HepG2 (cell line): ENCODE measurements around the gene GPS2. TPM values are rescaled to one million over a fixed set of nuclear protein-coding genes. Genes with fewer than 3 reads are reported as not detected.

ENCODE experiments used
- BCL6 ChIP-seq: IDR thresholded peaks from 2 replicates; pipeline ENCODE4 v1.6.1; 2016; ENCODE audit warnings: missing genetic modification reagents, missing compliant biosample characterization
- CCAR2 ChIP-seq: fragments of 200-400 bp; formaldehyde crosslinking; optimal IDR thresholded peaks from 2 replicates; pipeline ENCODE3; 2018; ENCODE audit warnings: low read depth, mild to moderate bottlenecking, low read length, moderate library complexity
- EEA1 ChIP-seq: sonication (generic); formaldehyde crosslinking; IDR thresholded peaks from 2 replicates; pipeline ENCODE4 v1.5.1; 2020; ENCODE audit warnings: mild to moderate bottlenecking, missing genetic modification reagents, borderline replicate concordance
- GABPB1 ChIP-seq: IDR thresholded peaks from 2 replicates; pipeline ENCODE4 v1.6.1; 2016; ENCODE audit warnings: mild to moderate bottlenecking, missing genetic modification reagents, moderate library complexity, missing compliant biosample characterization
- IKZF4 ChIP-seq: sonication (generic); formaldehyde crosslinking; IDR thresholded peaks from 2 replicates; pipeline ENCODE4 v1.5.1; 2020; ENCODE audit warnings: borderline replicate concordance, mild to moderate bottlenecking, low read depth, missing genetic modification reagents; ENCODE audit errors: not compliant biosample characterization
- IRX3 ChIP-seq: sonication (generic); formaldehyde crosslinking; IDR thresholded peaks from 2 replicates; pipeline ENCODE4 v1.8.1; 2023; ENCODE audit warnings: mild to moderate bottlenecking, low read depth, missing genetic modification reagents, borderline replicate concordance
- NR2F2 ChIP-seq: IDR thresholded peaks from 2 replicates; pipeline ENCODE4 v1.6.1; 2012; ENCODE audit warnings: low read depth, inconsistent platforms, borderline replicate concordance
- PCBP1 ChIP-seq: fragments of 200-400 bp; formaldehyde crosslinking; IDR thresholded peaks from 2 replicates; pipeline ENCODE4 v1.6.1; 2017; ENCODE audit warnings: mild to moderate bottlenecking, low read depth, low read length, borderline replicate concordance
- PTBP1 ChIP-seq: fragments of 200-400 bp; formaldehyde crosslinking; IDR thresholded peaks from 2 replicates; pipeline ENCODE4 v1.6.1; 2018; ENCODE audit warnings: low read length, low read depth; ENCODE audit not compliant: poor library complexity, severe bottlenecking
- SP2 ChIP-seq: sonication (generic); formaldehyde crosslinking; IDR thresholded peaks from 2 replicates; pipeline ENCODE4 v1.5.1; 2020; ENCODE audit warnings: mild to moderate bottlenecking, missing genetic modification reagents
- SRSF4 ChIP-seq: fragments of 200-400 bp; formaldehyde crosslinking; IDR thresholded peaks from one replicate; pipeline ENCODE4 v1.6.1; 2018; ENCODE audit warnings: mild to moderate bottlenecking, low read depth, low read length, moderate library complexity; ENCODE audit not compliant: poor library complexity, severe bottlenecking
- SUZ12 ChIP-seq: fragments of 150-350 bp; IDR thresholded peaks from 2 replicates; pipeline ENCODE4 v1.6.1; 2014; ENCODE audit warnings: low read depth, low read length
- ZMAT3 ChIP-seq: sonication (generic); formaldehyde crosslinking; conservative IDR thresholded peaks from 2 replicates; pipeline ENCODE4 v1.7.0; 2021; ENCODE audit warnings: missing genetic modification reagents
- ZNF20 ChIP-seq: sonication (generic); formaldehyde crosslinking; IDR thresholded peaks from 2 replicates; pipeline ENCODE4 v1.4.0; 2020; ENCODE audit warnings: mild to moderate bottlenecking, moderate library complexity, missing genetic modification reagents
- ZNF263 ChIP-seq: sonication (generic); formaldehyde crosslinking; IDR thresholded peaks from 2 replicates; pipeline ENCODE4 v1.4.0; 2020; ENCODE audit warnings: missing genetic modification reagents
- ZNF441 ChIP-seq: sonication (generic); formaldehyde crosslinking; IDR thresholded peaks from 2 replicates; pipeline ENCODE4 v1.7.0; 2021; ENCODE audit warnings: missing genetic modification reagents, borderline replicate concordance
- ZNF564 ChIP-seq: sonication (generic); formaldehyde crosslinking; IDR thresholded peaks from 2 replicates; pipeline ENCODE4 v1.8.1; 2023; ENCODE audit warnings: mild to moderate bottlenecking, missing genetic modification reagents
- ZNF773 ChIP-seq: sonication (generic); formaldehyde crosslinking; IDR thresholded peaks from 2 replicates; pipeline ENCODE4 v1.4.0; 2020; ENCODE audit warnings: missing genetic modification reagents, borderline replicate concordance
- ZNF782 ChIP-seq: sonication (generic); formaldehyde crosslinking; IDR thresholded peaks from 2 replicates; pipeline ENCODE4 v1.4.0; 2020; ENCODE audit warnings: missing genetic modification reagents, mild to moderate bottlenecking, borderline replicate concordance
- ZSCAN21 ChIP-seq: sonication (generic); formaldehyde crosslinking; IDR thresholded peaks from 2 replicates; pipeline ENCODE4 v1.8.0; 2022; ENCODE audit warnings: mild to moderate bottlenecking, missing genetic modification reagents, moderate library complexity, borderline replicate concordance
- ZSCAN22 ChIP-seq: sonication (generic); formaldehyde crosslinking; IDR thresholded peaks from 2 replicates; pipeline ENCODE4 v1.4.0; 2020; ENCODE audit warnings: mild to moderate bottlenecking, missing genetic modification reagents
- polyA plus RNA-seq, 8 experiments: library from polyadenylated mRNA; depleted of rRNA in 3 of 8; stranded (reverse) in 7 of 8; unstranded in 1 of 8; fragments of >200 nt; fragmentation: Illumina TruSeq in 4 of 8; extraction: Trizol in 4 of 8; gene quantifications; 2 replicates each; pipeline versions ENCODE4 v1.2.1 to v1.2.3, GENCODE V29; 2011 to 2016; ENCODE audit warnings: low read depth in 4 of 8, missing spikeins in 1 of 8, mixed read lengths in 1 of 8; ENCODE audit not compliant: insufficient read depth in 1 of 8
- total RNA-seq, 5 experiments: library from RNA; depleted of rRNA; stranded (reverse); fragments of >200 nt; fragmentation: Illumina TruSeq; extraction: Trizol; gene quantifications; 2 replicates each; pipeline ENCODE4 v1.2.3, GENCODE V29; 2016; ENCODE audit warnings: low read depth in 1 of 5
- TF ChIP-seq, protein P1 (sequence below): sonication (generic); formaldehyde crosslinking; IDR thresholded peaks from 2 replicates; pipeline ENCODE4 v1.5.0; 2020; ENCODE audit warnings: mild to moderate bottlenecking, low read depth, missing genetic modification reagents, borderline replicate concordance
- TF ChIP-seq, protein P2 (sequence below): sonication (generic); formaldehyde crosslinking; IDR thresholded peaks from 2 replicates; pipeline ENCODE4 v1.4.0; 2020; ENCODE audit warnings: mild to moderate bottlenecking, missing genetic modification reagents
- TF ChIP-seq, protein P3 (sequence below): IDR thresholded peaks from 2 replicates; pipeline ENCODE4 v1.4.0; 2020; ENCODE audit warnings: mild to moderate bottlenecking, missing genetic modification reagents

Gene GPS2
- total and polyA plus RNA-seq, 2 of the 13 experiments (the other 11 are each of a cell fraction or from before 2014, with no cell fraction given), result 58.0 to 59.4 TPM

DNA sequence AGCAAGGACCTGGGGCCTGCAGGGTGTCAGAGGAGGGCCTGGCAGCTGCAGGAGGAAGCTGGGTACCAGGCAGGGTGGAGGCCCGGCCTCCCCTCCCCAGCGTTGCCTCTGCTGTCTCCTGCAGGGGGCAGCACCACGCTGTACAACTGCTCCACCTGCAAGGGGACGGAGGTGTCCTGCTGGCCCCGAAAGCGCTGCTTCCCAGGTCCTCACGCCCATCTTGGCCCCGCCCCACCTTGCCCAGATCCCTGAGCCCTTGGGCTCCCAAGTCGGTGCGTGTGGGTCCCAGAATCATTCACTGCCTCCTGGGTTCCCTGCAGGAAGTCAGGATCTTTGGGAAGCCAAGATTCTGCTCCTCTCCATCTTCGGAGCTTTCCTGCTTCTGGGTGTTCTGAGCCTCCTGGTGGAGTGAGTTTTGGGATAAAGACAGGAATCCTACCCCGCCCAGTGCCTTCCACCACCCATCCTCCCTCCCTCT is 41.0 kb upstream of the GPS2 start (continued):
- TF ChIP-seq PTBP1 (no peak), ZSCAN21 (CRISPR knock-in tag) (no peak; the same call in 1 of the 2 replicates), NR2F2 (no peak), PCBP1 (peak; percentile 77; the same call in 1 of the 2 replicates), ZNF263 (CRISPR knock-in tag) (no peak), ZNF441 (CRISPR knock-in tag) (no peak), IKZF4 (CRISPR knock-in tag) (no peak), SUZ12 (no peak), ZNF773 (CRISPR knock-in tag) (no peak), SRSF4 (no peak), ZSCAN22 (CRISPR knock-in tag) (no peak), EEA1 (CRISPR knock-in tag) (no peak), ZNF20 (CRISPR knock-in tag) (no peak), BCL6 (no peak), GABPB1 (CRISPR knock-in tag) (peak; percentile 68), ZNF782 (no peak), ZMAT3 (no peak), SP2 (CRISPR knock-in tag) (no peak), IRX3 (no peak), ZNF564 (CRISPR knock-in tag) (no peak), CCAR2 (no peak)
- TF ChIP-seq, protein P1, sequence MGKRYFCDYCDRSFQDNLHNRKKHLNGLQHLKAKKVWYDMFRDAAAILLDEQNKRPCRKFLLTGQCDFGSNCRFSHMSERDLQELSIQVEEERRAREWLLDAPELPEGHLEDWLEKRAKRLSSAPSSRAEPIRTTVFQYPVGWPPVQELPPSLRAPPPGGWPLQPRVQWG, result no peak
- TF ChIP-seq, protein P2, sequence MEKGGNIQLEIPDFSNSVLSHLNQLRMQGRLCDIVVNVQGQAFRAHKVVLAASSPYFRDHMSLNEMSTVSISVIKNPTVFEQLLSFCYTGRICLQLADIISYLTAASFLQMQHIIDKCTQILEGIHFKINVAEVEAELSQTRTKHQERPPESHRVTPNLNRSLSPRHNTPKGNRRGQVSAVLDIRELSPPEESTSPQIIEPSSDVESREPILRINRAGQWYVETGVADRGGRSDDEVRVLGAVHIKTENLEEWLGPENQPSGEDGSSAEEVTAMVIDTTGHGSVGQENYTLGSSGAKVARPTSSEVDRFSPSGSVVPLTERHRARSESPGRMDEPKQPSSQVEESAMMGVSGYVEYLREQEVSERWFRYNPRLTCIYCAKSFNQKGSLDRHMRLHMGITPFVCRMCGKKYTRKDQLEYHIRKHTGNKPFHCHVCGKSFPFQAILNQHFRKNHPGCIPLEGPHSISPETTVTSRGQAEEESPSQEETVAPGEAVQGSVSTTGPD, result no peak
- TF ChIP-seq, protein P3, sequence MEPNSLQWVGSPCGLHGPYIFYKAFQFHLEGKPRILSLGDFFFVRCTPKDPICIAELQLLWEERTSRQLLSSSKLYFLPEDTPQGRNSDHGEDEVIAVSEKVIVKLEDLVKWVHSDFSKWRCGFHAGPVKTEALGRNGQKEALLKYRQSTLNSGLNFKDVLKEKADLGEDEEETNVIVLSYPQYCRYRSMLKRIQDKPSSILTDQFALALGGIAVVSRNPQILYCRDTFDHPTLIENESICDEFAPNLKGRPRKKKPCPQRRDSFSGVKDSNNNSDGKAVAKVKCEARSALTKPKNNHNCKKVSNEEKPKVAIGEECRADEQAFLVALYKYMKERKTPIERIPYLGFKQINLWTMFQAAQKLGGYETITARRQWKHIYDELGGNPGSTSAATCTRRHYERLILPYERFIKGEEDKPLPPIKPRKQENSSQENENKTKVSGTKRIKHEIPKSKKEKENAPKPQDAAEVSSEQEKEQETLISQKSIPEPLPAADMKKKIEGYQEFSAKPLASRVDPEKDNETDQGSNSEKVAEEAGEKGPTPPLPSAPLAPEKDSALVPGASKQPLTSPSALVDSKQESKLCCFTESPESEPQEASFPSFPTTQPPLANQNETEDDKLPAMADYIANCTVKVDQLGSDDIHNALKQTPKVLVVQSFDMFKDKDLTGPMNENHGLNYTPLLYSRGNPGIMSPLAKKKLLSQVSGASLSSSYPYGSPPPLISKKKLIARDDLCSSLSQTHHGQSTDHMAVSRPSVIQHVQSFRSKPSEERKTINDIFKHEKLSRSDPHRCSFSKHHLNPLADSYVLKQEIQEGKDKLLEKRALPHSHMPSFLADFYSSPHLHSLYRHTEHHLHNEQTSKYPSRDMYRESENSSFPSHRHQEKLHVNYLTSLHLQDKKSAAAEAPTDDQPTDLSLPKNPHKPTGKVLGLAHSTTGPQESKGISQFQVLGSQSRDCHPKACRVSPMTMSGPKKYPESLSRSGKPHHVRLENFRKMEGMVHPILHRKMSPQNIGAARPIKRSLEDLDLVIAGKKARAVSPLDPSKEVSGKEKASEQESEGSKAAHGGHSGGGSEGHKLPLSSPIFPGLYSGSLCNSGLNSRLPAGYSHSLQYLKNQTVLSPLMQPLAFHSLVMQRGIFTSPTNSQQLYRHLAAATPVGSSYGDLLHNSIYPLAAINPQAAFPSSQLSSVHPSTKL (CRISPR knock-in tag), result 0 out of 2 replicates have a peak, but pooled peaks have one; percentile 9
